ENCODE measurements around the gene ZBTB42. TPM values are rescaled to one million over a fixed set of nuclear protein-coding genes. Genes with fewer than 3 reads are reported as not detected.

Gene ZBTB42
- polyA plus RNA-seq, 1 of the 3 experiments (the other 2 are of a cell fraction), result 3.1 TPM

DNA sequence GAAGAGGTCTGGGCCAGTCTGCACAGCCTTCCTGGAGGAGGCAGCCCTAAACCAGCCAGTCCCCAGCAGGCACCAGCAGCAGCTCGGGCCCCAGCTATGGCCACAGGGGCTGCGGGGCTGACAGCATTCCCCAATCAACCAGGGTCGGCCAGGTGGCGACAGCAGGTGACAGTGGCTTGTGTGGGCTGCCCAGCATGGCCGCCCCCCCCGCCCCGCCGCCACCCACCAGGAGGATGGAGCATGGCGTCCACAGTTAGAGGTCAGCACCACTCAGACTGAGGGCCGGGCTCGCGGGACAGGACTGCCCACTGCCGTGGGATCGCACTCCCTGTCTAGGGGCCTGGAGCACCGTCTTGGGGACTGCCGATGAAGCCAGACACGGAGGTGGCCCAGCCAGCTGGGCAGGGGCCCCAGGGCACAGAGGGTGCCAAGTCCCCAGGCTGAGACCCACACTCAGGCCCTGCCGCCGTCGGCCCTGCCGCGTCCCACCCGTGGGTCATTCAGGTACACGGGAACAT, 20.3 kb upstream of the ZBTB42 start:
- 100% methylated on average over 5 of the region's 24 CpGs for whole genome bisulfite sequencing (ENCODE audit: low lambda C conversion rate)
- peaks cover 4 to 41% of the 10 kb centered on the region in 2 experiments for H3K36me3 ChIP-seq (replicated peaks in 1 of 2; ENCODE audit: control insufficient read depth in 1 of 2, insufficient read depth in 2 of 2, low read length in 1 of 2)
- no peaks in the 10 kb centered on the region for H3K4me1 ChIP-seq (ENCODE audit: control insufficient read depth in 1 of 2, insufficient read depth in 2 of 2, low read depth in 1 of 2, low read length in 1 of 2)
- H3K27ac ChIP-seq (ENCODE audit: low read depth in 2 of 2, low read length in 1 of 2), result no peak overlapping the region
- H3K79me2 ChIP-seq (ENCODE audit: insufficient read depth), result peaks cover 18% of the 10 kb centered on the region
- no peak overlapping the region for H3K9ac ChIP-seq
- DNase-seq, result no peak
- no peak overlapping the region for H2AFZ ChIP-seq (ENCODE audit: low read depth)
- TF ChIP-seq GABPA (IDR thresholded peaks at IDR 0.05; ENCODE audit: low read depth) (no peak), RFX5 (IDR thresholded peaks at IDR 0.05; ENCODE audit: low read length) (no peak), NFIC (IDR thresholded peaks at IDR 0.05; ENCODE audit: borderline replicate concordance) (no peak), JUND (IDR thresholded peaks at IDR 0.05) (no peak), TEAD4 (IDR thresholded peaks at IDR 0.05; ENCODE audit: borderline replicate concordance, insufficient read depth) (no peak), GATA2 (CRISPR knock-in tag; IDR thresholded peaks at IDR 0.05) (no peak), TAF1 (IDR thresholded peaks at IDR 0.05; ENCODE audit: borderline replicate concordance, low read depth, low read length) (no peak), MXI1 (IDR thresholded peaks at IDR 0.05; ENCODE audit: low read depth, low read length) (no peak), FOXM1 (IDR thresholded peaks at IDR 0.05; ENCODE audit: low read depth) (no peak), FOSL2 (IDR thresholded peaks at IDR 0.05; ENCODE audit: borderline replicate concordance, low read depth) (no peak), RXRA (IDR thresholded peaks at IDR 0.05; ENCODE audit: borderline replicate concordance, low read depth) (no peak), RAD21 (IDR thresholded peaks at IDR 0.05; ENCODE audit: low read length) (no peak), FOXJ3 (CRISPR knock-in tag; IDR thresholded peaks at IDR 0.05) (no peak), CHD2 (IDR thresholded peaks at IDR 0.05; ENCODE audit: low read length, partially characterized antibody) (no peak), TCF12 (IDR thresholded peaks at IDR 0.05) (no peak)
- TF ChIP-seq, protein P1, sequence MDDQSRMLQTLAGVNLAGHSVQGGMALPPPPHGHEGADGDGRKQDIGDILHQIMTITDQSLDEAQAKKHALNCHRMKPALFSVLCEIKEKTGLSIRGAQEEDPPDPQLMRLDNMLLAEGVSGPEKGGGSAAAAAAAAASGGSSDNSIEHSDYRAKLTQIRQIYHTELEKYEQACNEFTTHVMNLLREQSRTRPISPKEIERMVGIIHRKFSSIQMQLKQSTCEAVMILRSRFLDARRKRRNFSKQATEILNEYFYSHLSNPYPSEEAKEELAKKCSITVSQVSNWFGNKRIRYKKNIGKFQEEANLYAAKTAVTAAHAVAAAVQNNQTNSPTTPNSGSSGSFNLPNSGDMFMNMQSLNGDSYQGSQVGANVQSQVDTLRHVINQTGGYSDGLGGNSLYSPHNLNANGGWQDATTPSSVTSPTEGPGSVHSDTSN (IDR thresholded peaks at IDR 0.05), result no peak
- TF ChIP-seq, protein P2, sequence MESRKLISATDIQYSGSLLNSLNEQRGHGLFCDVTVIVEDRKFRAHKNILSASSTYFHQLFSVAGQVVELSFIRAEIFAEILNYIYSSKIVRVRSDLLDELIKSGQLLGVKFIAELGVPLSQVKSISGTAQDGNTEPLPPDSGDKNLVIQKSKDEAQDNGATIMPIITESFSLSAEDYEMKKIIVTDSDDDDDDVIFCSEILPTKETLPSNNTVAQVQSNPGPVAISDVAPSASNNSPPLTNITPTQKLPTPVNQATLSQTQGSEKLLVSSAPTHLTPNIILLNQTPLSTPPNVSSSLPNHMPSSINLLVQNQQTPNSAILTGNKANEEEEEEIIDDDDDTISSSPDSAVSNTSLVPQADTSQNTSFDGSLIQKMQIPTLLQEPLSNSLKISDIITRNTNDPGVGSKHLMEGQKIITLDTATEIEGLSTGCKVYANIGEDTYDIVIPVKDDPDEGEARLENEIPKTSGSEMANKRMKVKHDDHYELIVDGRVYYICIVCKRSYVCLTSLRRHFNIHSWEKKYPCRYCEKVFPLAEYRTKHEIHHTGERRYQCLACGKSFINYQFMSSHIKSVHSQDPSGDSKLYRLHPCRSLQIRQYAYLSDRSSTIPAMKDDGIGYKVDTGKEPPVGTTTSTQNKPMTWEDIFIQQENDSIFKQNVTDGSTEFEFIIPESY (IDR thresholded peaks at IDR 0.05; ENCODE audit: borderline replicate concordance, low read depth), result no peak
- TF ChIP-seq, protein P3, sequence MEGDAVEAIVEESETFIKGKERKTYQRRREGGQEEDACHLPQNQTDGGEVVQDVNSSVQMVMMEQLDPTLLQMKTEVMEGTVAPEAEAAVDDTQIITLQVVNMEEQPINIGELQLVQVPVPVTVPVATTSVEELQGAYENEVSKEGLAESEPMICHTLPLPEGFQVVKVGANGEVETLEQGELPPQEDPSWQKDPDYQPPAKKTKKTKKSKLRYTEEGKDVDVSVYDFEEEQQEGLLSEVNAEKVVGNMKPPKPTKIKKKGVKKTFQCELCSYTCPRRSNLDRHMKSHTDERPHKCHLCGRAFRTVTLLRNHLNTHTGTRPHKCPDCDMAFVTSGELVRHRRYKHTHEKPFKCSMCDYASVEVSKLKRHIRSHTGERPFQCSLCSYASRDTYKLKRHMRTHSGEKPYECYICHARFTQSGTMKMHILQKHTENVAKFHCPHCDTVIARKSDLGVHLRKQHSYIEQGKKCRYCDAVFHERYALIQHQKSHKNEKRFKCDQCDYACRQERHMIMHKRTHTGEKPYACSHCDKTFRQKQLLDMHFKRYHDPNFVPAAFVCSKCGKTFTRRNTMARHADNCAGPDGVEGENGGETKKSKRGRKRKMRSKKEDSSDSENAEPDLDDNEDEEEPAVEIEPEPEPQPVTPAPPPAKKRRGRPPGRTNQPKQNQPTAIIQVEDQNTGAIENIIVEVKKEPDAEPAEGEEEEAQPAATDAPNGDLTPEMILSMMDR (IDR thresholded peaks at IDR 0.05), result no peak
- POLR2A ChIA-PET, result no interaction called here
- no peak overlapping the region for H3K4me3 ChIP-seq (ENCODE audit: low read depth in 2 of 2, low read length in 1 of 2)
- H3F3A ChIP-seq (replicated peaks; ENCODE audit: insufficient read depth), result no peaks in the 10 kb centered on the region
- no peaks in the 10 kb centered on the region for H3K9me3 ChIP-seq
- H3K27me3 ChIP-seq (ENCODE audit: insufficient read depth), result no peaks in the 10 kb centered on the region
- no peak overlapping the region for H3K4me2 ChIP-seq
- H3K9me2 ChIP-seq, result no peaks in the 10 kb centered on the region
- H4K20me1 ChIP-seq (ENCODE audit: insufficient read depth), result peaks cover 54% of the 10 kb centered on the region
- CTCF ChIA-PET, result interaction anchor here (1.6 to 2.2 kb wide), 3 partner anchors 10 to 45 kb away, joined by 5 to 19 read pairs (median 6); no protein-coding TSS in a partner anchor
